Keratinocyte (primary cell): ENCODE data around the gene SLC35F2. TPM values are rescaled to one million over a fixed set of nuclear protein-coding genes. Genes with fewer than 3 reads are reported as not detected.

ENCODE experiments used
- DNase-seq: peaks from one replicate; pipeline ENCODE4 v3.0.0-alpha.2; 2011; ENCODE audit warnings: low read depth, missing footprints, low spot score
- FAIRE-seq: peaks from 2 replicates; lab custom pipeline; 2011; peaks lifted over from hg19 to GRCh38; lab: Jason Lieb, UNC
- H2AFZ ChIP-seq: 2 replicates; pipeline ENCODE4 v1.6.0; 2012; ENCODE audit warnings: low read length, control low read depth, inconsistent platforms; ENCODE audit not compliant: control insufficient read depth
- H3K27ac ChIP-seq: 2 replicates; pipeline ENCODE4 v1.5.1; 2011; ENCODE audit warnings: low read length; ENCODE audit not compliant: control insufficient read depth, insufficient read depth
- H3K27me3 ChIP-seq: 3 replicates; pipeline ENCODE4 v1.6.0; 2011; ENCODE audit warnings: low read length; ENCODE audit not compliant: control insufficient read depth, insufficient read depth; ENCODE audit errors: extremely low read depth
- H3K36me3 ChIP-seq, 2 experiments: 2 replicates in 1 of 2; 3 replicates in 1 of 2; pipeline ENCODE4 v1.5.1; 2011; ENCODE audit warnings: low read length in 2 of 2, mild to moderate bottlenecking in 1 of 2; ENCODE audit not compliant: control insufficient read depth in 2 of 2, insufficient read depth in 2 of 2; ENCODE audit errors: extremely low read depth in 1 of 2
- H3K4me1 ChIP-seq: 3 replicates; pipeline ENCODE4 v1.5.1; 2011; ENCODE audit warnings: low read length; ENCODE audit not compliant: control insufficient read depth, insufficient read depth; ENCODE audit errors: extremely low read depth
- H3K4me2 ChIP-seq: 3 replicates; pipeline ENCODE4 v1.6.0; 2011; ENCODE audit warnings: low read depth, low read length; ENCODE audit not compliant: control insufficient read depth, insufficient read depth; ENCODE audit errors: extremely low read depth
- H3K4me3 ChIP-seq, 3 experiments: fragments of 200-600 bp in 1 of 3; sonication (generic) in 1 of 3; 2 replicates in 2 of 3; 3 replicates in 1 of 3; pipeline ENCODE4 v1.5.1; 2011 to 2016; ENCODE audit warnings: low read length in 3 of 3, mild to moderate bottlenecking in 3 of 3, control low read depth in 2 of 3, inconsistent platforms in 1 of 3, low read depth in 1 of 3, mixed read lengths in 1 of 3, mixed run types in 1 of 3, moderate library complexity in 1 of 3; ENCODE audit not compliant: control insufficient read depth in 2 of 3, insufficient read depth in 2 of 3; ENCODE audit errors: extremely low read depth in 1 of 3
- H3K79me2 ChIP-seq: 2 replicates; pipeline ENCODE4 v1.6.0; 2012; ENCODE audit warnings: low read length; ENCODE audit not compliant: control insufficient read depth, insufficient read depth
- H3K9ac ChIP-seq: 3 replicates; pipeline ENCODE4 v1.6.0; 2011; ENCODE audit warnings: low read length; ENCODE audit not compliant: control insufficient read depth, insufficient read depth; ENCODE audit errors: extremely low read depth
- H3K9me1 ChIP-seq: 3 replicates; pipeline ENCODE4 v1.6.0; 2011; ENCODE audit warnings: low read length; ENCODE audit not compliant: control insufficient read depth, insufficient read depth; ENCODE audit errors: extremely low read depth
- H3K9me3 ChIP-seq: 2 replicates; pipeline ENCODE4 v1.5.1; 2012; ENCODE audit warnings: low read depth, low read length; ENCODE audit not compliant: control insufficient read depth
- H4K20me1 ChIP-seq: 3 replicates; pipeline ENCODE4 v1.6.0; 2011; ENCODE audit warnings: low read length; ENCODE audit not compliant: control insufficient read depth, insufficient read depth; ENCODE audit errors: extremely low read depth
- EZH2 ChIP-seq: IDR thresholded peaks from one replicate; pipeline ENCODE4 v1.6.1; 2012; ENCODE audit warnings: inconsistent platforms, mild to moderate bottlenecking, low read length, moderate library complexity
- dilution Hi-C: fragments of 300-500 bp; cut with MboI; formaldehyde crosslinking; loops from one replicate; pipeline ENCODE4 v1.7.0; 2020; ENCODE audit warnings: low sequenced_read_pairs; ENCODE audit not compliant: extremely low pct_ligation_motif_present
- polyA plus RNA-seq, 5 experiments: library from polyadenylated mRNA; depleted of rRNA in 3 of 5; stranded (reverse) in 3 of 5; stranded (forward) in 1 of 5; unstranded in 1 of 5; fragments of >200 nt; gene quantifications; 1 replicate in 1 of 5; 2 replicates in 3 of 5; 3 replicates in 1 of 5; pipeline versions ENCODE4 v1.2.1 to v1.2.3, GENCODE V29; 2011 to 2012; ENCODE audit warnings: missing spikeins in 2 of 5, low read depth in 1 of 5, low replicate concordance in 1 of 5
- TF ChIP-seq, protein P1 (sequence below), 3 experiments: IDR thresholded peaks in 1 of 3; conservative IDR thresholded peaks in 1 of 3; optimal IDR thresholded peaks in 1 of 3; 2 replicates in 2 of 3; 3 replicates in 1 of 3; pipeline versions ENCODE3 to v1.5.1; 2011; ENCODE audit warnings: low read length in 3 of 3, mild to moderate bottlenecking in 3 of 3, moderate library complexity in 2 of 3, control low read depth in 1 of 3, inconsistent platforms in 1 of 3; ENCODE audit not compliant: insufficient read depth in 2 of 3; ENCODE audit errors: extremely low read depth in 1 of 3

Gene SLC35F2
- polyA plus RNA-seq, 1 donor (not counting 4 experiments of a cell fraction or from before 2014, with no cell fraction given), result 47.2 TPM

DNA sequence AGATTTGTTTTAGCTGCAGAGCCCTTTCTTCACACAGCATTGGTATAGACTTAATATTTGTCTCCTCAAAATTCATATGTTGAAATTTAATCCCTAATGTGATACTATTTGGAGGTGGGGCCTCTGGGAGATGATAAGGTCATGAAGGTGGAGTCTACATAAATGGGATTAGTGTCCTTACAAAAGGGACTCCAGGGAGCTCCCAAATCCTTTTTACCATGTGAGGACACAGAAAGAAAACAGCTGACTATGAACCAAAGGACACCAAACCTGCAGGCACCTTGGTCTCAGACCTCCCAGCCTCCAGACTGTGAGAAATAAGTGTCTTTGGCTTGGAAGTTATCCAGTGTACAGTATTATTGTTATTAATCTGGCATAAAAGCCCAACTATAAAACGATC, 10.2 kb downstream of the SLC35F2 start:
- Histone ChIP-seq H3K27ac (no peak overlapping the region), H3K4me3 (no peak overlapping the region), H3K4me2 (no peak overlapping the region), H3K9me1 (peaks cover 10% of the 10 kb centered on the region), H2AFZ (no peak overlapping the region), H3K27me3 (no peaks in the 10 kb centered on the region), H3K36me3 (peaks cover 0 to 4% of the 10 kb centered on the region in 2 experiments), H3K4me1 (peaks cover 14% of the 10 kb centered on the region), H3K9ac (no peak overlapping the region), H4K20me1 (peaks cover 7% of the 10 kb centered on the region), H3K9me3 (no peaks in the 10 kb centered on the region), H3K79me2 (peaks cover 78% of the 10 kb centered on the region)
- no peak for DNase-seq
- TF ChIP-seq, protein P1, sequence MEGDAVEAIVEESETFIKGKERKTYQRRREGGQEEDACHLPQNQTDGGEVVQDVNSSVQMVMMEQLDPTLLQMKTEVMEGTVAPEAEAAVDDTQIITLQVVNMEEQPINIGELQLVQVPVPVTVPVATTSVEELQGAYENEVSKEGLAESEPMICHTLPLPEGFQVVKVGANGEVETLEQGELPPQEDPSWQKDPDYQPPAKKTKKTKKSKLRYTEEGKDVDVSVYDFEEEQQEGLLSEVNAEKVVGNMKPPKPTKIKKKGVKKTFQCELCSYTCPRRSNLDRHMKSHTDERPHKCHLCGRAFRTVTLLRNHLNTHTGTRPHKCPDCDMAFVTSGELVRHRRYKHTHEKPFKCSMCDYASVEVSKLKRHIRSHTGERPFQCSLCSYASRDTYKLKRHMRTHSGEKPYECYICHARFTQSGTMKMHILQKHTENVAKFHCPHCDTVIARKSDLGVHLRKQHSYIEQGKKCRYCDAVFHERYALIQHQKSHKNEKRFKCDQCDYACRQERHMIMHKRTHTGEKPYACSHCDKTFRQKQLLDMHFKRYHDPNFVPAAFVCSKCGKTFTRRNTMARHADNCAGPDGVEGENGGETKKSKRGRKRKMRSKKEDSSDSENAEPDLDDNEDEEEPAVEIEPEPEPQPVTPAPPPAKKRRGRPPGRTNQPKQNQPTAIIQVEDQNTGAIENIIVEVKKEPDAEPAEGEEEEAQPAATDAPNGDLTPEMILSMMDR (optimal IDR thresholded peaks at IDR 0.05 in 1 of 3, IDR thresholded peaks at IDR 0.05 in 1 of 3, conservative IDR thresholded peaks at IDR 0.05 in 1 of 3; ENCODE audit: extremely low read depth in 1 of 3, insufficient read depth in 2 of 3, low read length in 3 of 3), result no peak
- TF ChIP-seq EZH2, result no peak
- no peak for FAIRE-seq
- dilution Hi-C loops, result no loop called here

GRCh38 chr11:107847184-107847583, 11.4 kb downstream of the SLC35F2 start:
- Histone ChIP-seq H3K9me1 (peaks cover 10% of the 10 kb centered on the region), H3K27ac (no peak overlapping the region), H3K36me3 (no peaks in the 10 kb centered on the region), H3K79me2 (peaks cover 80% of the 10 kb centered on the region), H2AFZ (no peak overlapping the region), H3K4me2 (no peak overlapping the region), H3K27me3 (no peaks in the 10 kb centered on the region), H3K9me3 (no peaks in the 10 kb centered on the region), H3K4me3 (no peak overlapping the region), H3K4me1 (peaks cover 25% of the 10 kb centered on the region), H4K20me1 (peaks cover 7% of the 10 kb centered on the region), H3K9ac (no peak overlapping the region)
- FAIRE-seq (no peak), DNase-seq (no peak)
- TF ChIP-seq EZH2, result no peak
- TF ChIP-seq, protein P1 (optimal IDR thresholded peaks at IDR 0.05 in 1 of 3, IDR thresholded peaks at IDR 0.05 in 1 of 3, conservative IDR thresholded peaks at IDR 0.05 in 1 of 3; ENCODE audit: extremely low read depth in 1 of 3, insufficient read depth in 2 of 3, low read length in 3 of 3), result no peak
- dilution Hi-C loops, result no loop called here
